ENCODE results near the gene CNTROB.

The CNTROB gene

GRCh38 chr17:7931709-7932482, at the start of gene CNTROB, which contains the start of gene TRAPPC1:
CNTROB (plus strand) TSS chr17:7932206; CDS start chr17:7933080, 874 bp downstream.
TRAPPC1 (minus strand) TSS chr17:7931946; CDS start chr17:7931829, 117 bp downstream.
- DNase-seq (ENCODE audit: low read depth in 2 of 2) = peak; percentile 99 to 100

GRCh38 chr17:7882629-7883028, 49.4 kb upstream of the CNTROB start:
- DNase-seq (ENCODE audit: low read depth in 2 of 2) = no peak

GRCh38 chr17:7883781-7884386, 48.1 kb upstream of the CNTROB start:
- DNase-seq (ENCODE audit: low read depth in 2 of 2) = no peak

- DNase-seq (ENCODE audit: low read depth in 2 of 2) = peak; percentile 19 to 24
Observed at GRCh38 chr17:7884581-7885366, 47.2 kb upstream of the CNTROB start.

- DNase-seq (ENCODE audit: low read depth in 2 of 2) = peak; percentile 18 to 19
Observed at GRCh38 chr17:7885367-7886226, 46.4 kb upstream of the CNTROB start.

- peak; percentile 19 to 26 for DNase-seq (ENCODE audit: low read depth in 2 of 2)
Observed at GRCh38 chr17:7886227-7887037, 45.6 kb upstream of the CNTROB start.

- no peak for DNase-seq (ENCODE audit: low read depth in 2 of 2)
Observed at GRCh38 chr17:7887038-7887481, 44.9 kb upstream of the CNTROB start.

GRCh38 chr17:7887482-7888183, 44.4 kb upstream of the CNTROB start:
- DNase-seq (ENCODE audit: low read depth in 2 of 2) = peak; percentile 81 to 90

- peak in 1 of 2 donors; percentile 24 for DNase-seq (ENCODE audit: low read depth in 2 of 2)
Observed at GRCh38 chr17:7888184-7888920, 43.7 kb upstream of the CNTROB start, which contains the start of gene CHD3. CHD3 (plus strand) TSS chr17:7888789; CDS start chr17:7889001, 212 bp downstream.

GRCh38 chr17:7889166-7889955, 42.6 kb upstream of the CNTROB start:
- no peak for DNase-seq (ENCODE audit: low read depth in 2 of 2)

- no peak for DNase-seq (ENCODE audit: low read depth in 2 of 2)
Observed at GRCh38 chr17:7893187-7893880, 38.7 kb upstream of the CNTROB start.

GRCh38 chr17:7894226-7894625, 37.8 kb upstream of the CNTROB start:
- no peak for DNase-seq (ENCODE audit: low read depth in 2 of 2)

- no peak for DNase-seq (ENCODE audit: low read depth in 2 of 2)
Observed at GRCh38 chr17:7894866-7895265, 37.1 kb upstream of the CNTROB start.

- DNase-seq (ENCODE audit: low read depth in 2 of 2) = no peak
Observed at GRCh38 chr17:7897090-7897489, 34.9 kb upstream of the CNTROB start.

- no peak for DNase-seq (ENCODE audit: low read depth in 2 of 2)
Observed at GRCh38 chr17:7897773-7898172, 34.2 kb upstream of the CNTROB start.

GRCh38 chr17:7903154-7904103, 28.6 kb upstream of the CNTROB start:
- DNase-seq (ENCODE audit: low read depth in 2 of 2) = no peak
